Ovary (tissue), 9 donors: ENCODE data around the gene MYB. TPM values are rescaled to one million over a fixed set of nuclear protein-coding genes. Genes with fewer than 3 reads are reported as not detected.

Experiments
- DNase-seq, 5 donors: peaks; one replicate each; pipeline ENCODE4 v3.0.0-alpha.2; 2019 to 2020
- H3K27ac ChIP-seq, 2 donors: fragments of 200-600 bp; one replicate each; pipeline versions ENCODE4 v1.5.1 to v1.8.0; 2019 to 2022
- H3K27me3 ChIP-seq: fragments of 200-600 bp; one replicate; pipeline ENCODE4 v1.8.0; 2022
- H3K36me3 ChIP-seq: fragments of 200-600 bp; sonication (generic); one replicate; pipeline ENCODE4 v1.5.1; 2019
- H3K4me1 ChIP-seq: one replicate; pipeline ENCODE4 v1.8.1; 2013; ENCODE audit warnings: mild to moderate bottlenecking, moderate library complexity; ENCODE audit not compliant: insufficient read depth
- H3K4me3 ChIP-seq: fragments of 200-600 bp; sonication (generic); one replicate; pipeline ENCODE4 v1.5.1; 2017
- H3K9me3 ChIP-seq, 2 donors: fragments of 200-600 bp in 1 of 2; sonication (generic) in 1 of 2; one replicate each; pipeline versions ENCODE4 v1.5.1 to v1.8.1; 2013 to 2019; ENCODE audit warnings: mild to moderate bottlenecking in 1 of 2, moderate library complexity in 1 of 2
- CTCF ChIP-seq, 3 donors: fragments of 450-650 bp in 2 of 3; fragments of 200-600 bp in 1 of 3; IDR thresholded peaks; one replicate each; pipeline versions ENCODE4 v1.5.1 to v1.8.0; 2016 to 2022; ENCODE audit warnings: antibody characterized with exemption in 3 of 3, mild to moderate bottlenecking in 1 of 3
- EP300 ChIP-seq: sonication (generic); formaldehyde crosslinking; IDR thresholded peaks from one replicate; pipeline ENCODE4 v1.6.1; 2017; ENCODE audit warnings: antibody characterized with exemption
- POLR2A ChIP-seq: fragments of 450-650 bp; IDR thresholded peaks from one replicate; pipeline ENCODE4 v1.6.1; 2017; ENCODE audit warnings: antibody characterized with exemption, mild to moderate bottlenecking, moderate library complexity
- WGBS, 3 donors: extraction: QIAGEN DNeasy Blood & Tissue Kit in 1 of 3; methylation state at CpG; one replicate each; pipeline versions ENCODE4 v1.1.5 to v1.1.7; 2013 to 2017; 5-methylcytosine and 5-hydroxymethylcytosine counted together
- intact Hi-C, 4 donors: fragments of 100-400 bp; cut with DNase I; formaldehyde crosslinking; loops; one replicate each; pipeline versions ENCODE4 v1.11.0 to v1.15.1; 2022 to 2023
- polyA plus RNA-seq, 2 donors: library from polyadenylated mRNA; stranded (reverse); fragments of 200-250 nt in 1 of 2; fragments of 350-450 nt in 1 of 2; fragmentation: Illumina TruSeq in 1 of 2; extraction: RNeasy Lipid Tissue Mini Kit (QIAGEN cat#74804) in 1 of 2; gene quantifications; one replicate each; pipeline ENCODE4 v1.2.3, GENCODE V29; 2013 to 2014
- total RNA-seq, 7 donors: library from RNA; depleted of rRNA in 2 of 7; stranded (reverse); fragments of >200 nt in 2 of 7; fragmentation: NEBNext Ultra II Directional in 3 of 7; extraction: Animal tissue kit (Norgen Biotek cat#: 25700) in 3 of 7; gene quantifications; one replicate each; pipeline versions ENCODE4 v1.1.0 to v1.2.4, GENCODE V29; 2016 to 2023
- donor health status: DM: no; HTN: no; CAD: no; lungs with moderate emphysema.
- donor health status: DM: no; HTN: no; CAD: no.
- donor health status: Bipolar disorder and iron deficiency.
- donor health status: DM: yes; HTN: yes; CAD: no.
- donor health status: DM: no; HTN: no; CAD: no.
- donor health status: DM: yes; HTN: yes; CAD: no.

The MYB gene
- total and polyA plus RNA-seq, 9 donors, result 0.07 to 7.0 (median 1.0) TPM; not detected in 2

GRCh38 chr6:135213616-135214015 lies 32.5 kb downstream of the MYB start:
- WGBS, 3 donors, result 72 to 85% (median 79%) methylated on average over 4 of the region's 4 CpGs
- Histone ChIP-seq H3K9me3 (peaks cover 0 to 3% of the 10 kb centered on the region in 2 donors), H3K27ac (no peak overlapping the region), H3K36me3 (no peaks in the 10 kb centered on the region), H3K27me3 (no peaks in the 10 kb centered on the region), H3K4me3 (no peak overlapping the region), H3K4me1 (no peaks in the 10 kb centered on the region)
- DNase-seq, result no peak
- intact Hi-C loops, result no loop called here
- no peak for TF ChIP-seq EP300
- TF ChIP-seq CTCF (IDR thresholded peaks at IDR 0.05), result no peak
- TF ChIP-seq POLR2A, result no peak

- H3K27me3 ChIP-seq, result no peaks in the 10 kb centered on the region
- DNase-seq, result no peak
- intact Hi-C loops, result no loop called here
- TF ChIP-seq EP300 (no peak), CTCF (IDR thresholded peaks at IDR 0.05) (no peak), POLR2A (no peak)
- no peaks in the 10 kb centered on the region for H3K4me1 ChIP-seq
- H3K36me3 ChIP-seq, result no peaks in the 10 kb centered on the region
- no peak overlapping the region for H3K27ac ChIP-seq
- H3K4me3 ChIP-seq, result no peak overlapping the region
- H3K9me3 ChIP-seq, result no peaks in the 10 kb centered on the region
- WGBS, 3 donors, result 83 to 89% (median 89%) methylated on average over 3 of the region's 3 CpGs
Observed at GRCh38 chr6:135215160-135215559, 34.1 kb downstream of the MYB start.

GRCh38 chr6:135215563-135215962 lies 34.5 kb downstream of the MYB start:
- H3K36me3 ChIP-seq, result no peaks in the 10 kb centered on the region
- 70 to 73% (median 72%) methylated on average over 6 of the region's 6 CpGs for WGBS, 3 donors
- DNase-seq, result no peak
- intact Hi-C loops, result no loop called here
- no peak overlapping the region for H3K27ac ChIP-seq
- no peaks in the 10 kb centered on the region for H3K27me3 ChIP-seq
- no peak overlapping the region for H3K4me3 ChIP-seq
- no peaks in the 10 kb centered on the region for H3K4me1 ChIP-seq
- H3K9me3 ChIP-seq, result no peaks in the 10 kb centered on the region
- TF ChIP-seq POLR2A (no peak), EP300 (no peak), CTCF (IDR thresholded peaks at IDR 0.05) (no peak)

GRCh38 chr6:135217663-135218062 lies 36.6 kb downstream of the MYB start:
- intact Hi-C loops, result no loop called here
- no peaks in the 10 kb centered on the region for H3K9me3 ChIP-seq
- no peak for TF ChIP-seq POLR2A
- no peak for TF ChIP-seq CTCF (IDR thresholded peaks at IDR 0.05)
- no peak for TF ChIP-seq EP300
- H3K4me3 ChIP-seq, result no peak overlapping the region
- H3K27ac ChIP-seq, result no peak overlapping the region
- H3K27me3 ChIP-seq, result no peaks in the 10 kb centered on the region
- no peak for DNase-seq
- H3K4me1 ChIP-seq, result no peaks in the 10 kb centered on the region
- WGBS, 3 donors, result 93 to 96% (median 94%) methylated on average over 6 of the region's 6 CpGs
- no peaks in the 10 kb centered on the region for H3K36me3 ChIP-seq

- Histone ChIP-seq H3K27me3 (no peaks in the 10 kb centered on the region), H3K4me1 (no peaks in the 10 kb centered on the region), H3K27ac (no peak overlapping the region), H3K9me3 (no peaks in the 10 kb centered on the region), H3K4me3 (no peak overlapping the region), H3K36me3 (no peaks in the 10 kb centered on the region)
- intact Hi-C loops, result no loop called here
- TF ChIP-seq EP300 (no peak), CTCF (IDR thresholded peaks at IDR 0.05) (no peak), POLR2A (no peak)
- no peak for DNase-seq
- 94 to 95% (median 94%) methylated on average over 6 of the region's 6 CpGs for WGBS, 3 donors
Observed at GRCh38 chr6:135219346-135219745, 38.2 kb downstream of the MYB start.
